GM19193 (cell line): ENCODE results near the gene BICD1.

Experiments used
- POLR2A ChIP-seq: IDR thresholded peaks from 4 replicates; pipeline ENCODE4 v1.6.1; 2011; ENCODE audit not compliant: insufficient read depth, insufficient read length; ENCODE audit errors: extremely low read depth

The BICD1 gene

GRCh38 chr12:32151086-32151485 is 44.4 kb downstream of the BICD1 start:
- TF ChIP-seq POLR2A = no peak

- no peak for TF ChIP-seq POLR2A
Measured at GRCh38 chr12:32151552-32151951, 44.9 kb downstream of the BICD1 start.

GRCh38 chr12:32155041-32155440 is 48.4 kb downstream of the BICD1 start:
- TF ChIP-seq POLR2A = no peak

GRCh38 chr12:32155961-32156529 is 49.4 kb downstream of the BICD1 start:
- no peak for TF ChIP-seq POLR2A

- TF ChIP-seq POLR2A = no peak
Measured at GRCh38 chr12:32158525-32158924, 51.9 kb downstream of the BICD1 start.

GRCh38 chr12:32159381-32159780 is 52.7 kb downstream of the BICD1 start:
- no peak for TF ChIP-seq POLR2A

GRCh38 chr12:32159925-32160324 is 53.3 kb downstream of the BICD1 start:
- no peak for TF ChIP-seq POLR2A

- no peak for TF ChIP-seq POLR2A
Measured at GRCh38 chr12:32161058-32161457, 54.4 kb downstream of the BICD1 start.

GRCh38 chr12:32163596-32163995 is 56.9 kb downstream of the BICD1 start:
- no peak for TF ChIP-seq POLR2A

GRCh38 chr12:32166510-32166909 is 59.9 kb downstream of the BICD1 start:
- no peak for TF ChIP-seq POLR2A

GRCh38 chr12:32170437-32170998 is 63.9 kb downstream of the BICD1 start:
- no peak for TF ChIP-seq POLR2A

GRCh38 chr12:32171211-32171610 is 64.6 kb downstream of the BICD1 start:
- TF ChIP-seq POLR2A = no peak

- no peak for TF ChIP-seq POLR2A
Measured at GRCh38 chr12:32176606-32177005, 70.0 kb downstream of the BICD1 start.

- TF ChIP-seq POLR2A = no peak
Measured at GRCh38 chr12:32178341-32179010, 71.8 kb downstream of the BICD1 start.

- TF ChIP-seq POLR2A = no peak
Measured at GRCh38 chr12:32179011-32179395, 72.4 kb downstream of the BICD1 start.

GRCh38 chr12:32181498-32182175 is 75.0 kb downstream of the BICD1 start:
- no peak for TF ChIP-seq POLR2A
